KG1 (cell line): ENCODE results near the gene TACC2.

Source experiments
- DNase-seq: peaks from one replicate; lab custom pipeline; 2025; lab: John Stamatoyannopoulos, UW

The TACC2 gene

GRCh38 chr10:122143238-122143841 lies 154.4 kb downstream of the TACC2 start:
- DNase-seq, result no peak

GRCh38 chr10:122144199-122144598 lies 155.2 kb downstream of the TACC2 start:
- no peak for DNase-seq

GRCh38 chr10:122145113-122145512 lies 156.2 kb downstream of the TACC2 start:
- no peak for DNase-seq

GRCh38 chr10:122147663-122148062 lies 158.7 kb downstream of the TACC2 start:
- DNase-seq, result no peak

- no peak for DNase-seq
Observed at GRCh38 chr10:122148876-122149560, 160.1 kb downstream of the TACC2 start.

DNA sequence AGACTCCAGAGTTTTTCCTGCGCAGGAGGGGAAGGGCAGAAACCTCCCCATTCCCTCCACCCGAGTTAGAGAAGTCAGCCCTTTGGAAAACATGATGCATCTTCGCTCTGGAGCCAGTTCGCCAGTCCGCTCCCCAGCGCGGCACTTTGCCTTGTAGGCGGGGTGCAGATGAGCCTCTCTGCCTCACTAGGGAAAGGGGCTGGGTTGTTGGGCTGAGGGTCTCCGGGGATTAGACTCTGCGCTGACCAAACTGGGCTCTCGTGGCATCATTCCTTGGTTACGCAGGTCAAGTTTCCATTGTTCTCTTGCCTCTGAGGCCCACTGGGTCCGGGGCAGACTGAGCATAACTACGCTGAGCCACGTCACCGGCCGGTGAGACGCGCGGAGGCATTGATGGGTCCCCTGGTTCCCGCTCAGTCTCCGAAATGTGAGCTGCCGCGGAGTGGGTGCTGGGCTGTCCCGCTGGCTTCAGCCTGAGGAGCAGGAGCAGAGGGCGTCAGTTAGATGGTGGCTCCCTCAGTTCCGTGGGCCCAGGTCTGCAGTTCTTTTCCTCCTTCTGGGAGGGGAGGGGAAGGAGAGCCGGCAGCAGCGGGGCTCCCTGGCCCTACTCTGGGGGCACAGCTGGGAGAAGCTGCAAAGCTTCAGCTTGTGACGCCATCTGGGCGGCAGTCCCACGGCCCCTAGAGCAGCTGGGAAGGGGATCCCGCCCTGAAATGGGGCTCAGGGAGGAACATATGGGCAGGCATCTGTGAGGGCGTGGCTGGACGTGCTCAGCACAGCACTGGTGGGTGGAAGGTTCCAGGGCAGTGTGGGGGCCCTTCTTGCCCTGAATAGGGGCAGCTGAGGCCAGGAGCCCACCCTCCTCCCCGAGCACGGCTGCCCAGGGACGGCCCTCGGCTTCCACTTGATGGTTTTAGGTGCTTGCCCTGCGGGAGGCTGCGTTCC lies 160.9 kb downstream of the TACC2 start:
- no peak for DNase-seq

- no peak for DNase-seq
Observed at GRCh38 chr10:122151121-122151694, 162.2 kb downstream of the TACC2 start.

DNA sequence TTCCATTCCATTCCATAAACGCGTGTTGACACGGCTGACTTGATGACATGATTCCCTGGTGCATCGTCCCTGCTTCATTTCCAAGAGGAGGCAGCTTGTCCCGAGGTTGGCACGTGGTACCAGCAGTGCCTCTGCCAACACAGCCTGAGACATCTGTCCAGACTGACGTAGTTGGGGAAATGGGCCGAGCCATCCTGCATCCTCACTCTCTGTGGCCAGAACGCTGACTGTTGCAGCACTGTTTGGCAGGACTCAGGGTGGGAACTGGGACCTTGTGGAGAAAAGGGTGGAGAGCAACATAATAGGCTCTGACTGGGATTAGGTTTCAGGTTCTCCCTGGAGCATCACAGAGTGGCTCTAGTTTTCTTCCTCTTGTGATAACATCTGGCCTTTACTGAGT lies 163.6 kb downstream of the TACC2 start:
- DNase-seq, result no peak

GRCh38 chr10:122154031-122154544 lies 165.1 kb downstream of the TACC2 start:
- DNase-seq, result no peak

- DNase-seq, result no peak
Observed at GRCh38 chr10:122154545-122155366, 165.8 kb downstream of the TACC2 start.

DNA sequence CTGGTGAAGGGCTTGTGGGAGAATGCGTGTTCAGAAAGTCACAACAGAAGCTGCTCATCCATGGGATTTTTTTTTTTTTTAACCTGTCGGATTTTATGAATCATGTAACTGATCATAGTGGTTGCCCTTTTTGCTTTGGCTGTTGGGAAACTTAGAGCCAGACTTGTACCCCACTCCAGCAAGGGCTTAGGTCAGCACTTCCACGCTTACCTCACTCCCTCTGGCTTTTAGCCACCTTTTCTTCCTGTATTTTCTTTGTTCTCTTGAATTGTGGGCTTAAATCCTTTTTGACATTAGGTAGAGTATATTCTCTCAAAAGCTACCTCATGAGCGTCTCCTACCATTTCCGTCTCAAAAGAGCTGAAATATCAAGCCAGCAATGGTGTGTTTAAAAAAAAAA lies 168.5 kb downstream of the TACC2 start:
- DNase-seq, result no peak

DNA sequence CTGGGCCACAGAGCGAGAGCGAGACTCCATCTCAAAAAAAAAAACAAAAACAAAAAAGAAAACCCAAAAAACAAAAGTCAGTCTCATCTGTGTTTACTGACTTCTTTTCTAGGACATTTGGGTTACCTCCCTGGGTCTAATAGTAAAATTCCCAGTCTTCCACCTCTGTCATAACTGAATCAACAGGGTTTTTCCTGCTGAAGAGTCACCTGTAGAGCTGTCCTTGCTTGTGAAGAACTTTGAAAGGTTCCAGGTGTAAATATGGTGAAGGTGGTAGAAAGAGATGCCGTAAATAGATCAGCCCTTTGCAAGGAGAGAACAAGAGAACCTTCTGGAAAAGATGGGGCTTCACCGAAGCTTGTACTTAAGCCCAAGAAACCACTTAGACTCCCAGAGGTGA lies 169.4 kb downstream of the TACC2 start:
- DNase-seq, result no peak

DNA sequence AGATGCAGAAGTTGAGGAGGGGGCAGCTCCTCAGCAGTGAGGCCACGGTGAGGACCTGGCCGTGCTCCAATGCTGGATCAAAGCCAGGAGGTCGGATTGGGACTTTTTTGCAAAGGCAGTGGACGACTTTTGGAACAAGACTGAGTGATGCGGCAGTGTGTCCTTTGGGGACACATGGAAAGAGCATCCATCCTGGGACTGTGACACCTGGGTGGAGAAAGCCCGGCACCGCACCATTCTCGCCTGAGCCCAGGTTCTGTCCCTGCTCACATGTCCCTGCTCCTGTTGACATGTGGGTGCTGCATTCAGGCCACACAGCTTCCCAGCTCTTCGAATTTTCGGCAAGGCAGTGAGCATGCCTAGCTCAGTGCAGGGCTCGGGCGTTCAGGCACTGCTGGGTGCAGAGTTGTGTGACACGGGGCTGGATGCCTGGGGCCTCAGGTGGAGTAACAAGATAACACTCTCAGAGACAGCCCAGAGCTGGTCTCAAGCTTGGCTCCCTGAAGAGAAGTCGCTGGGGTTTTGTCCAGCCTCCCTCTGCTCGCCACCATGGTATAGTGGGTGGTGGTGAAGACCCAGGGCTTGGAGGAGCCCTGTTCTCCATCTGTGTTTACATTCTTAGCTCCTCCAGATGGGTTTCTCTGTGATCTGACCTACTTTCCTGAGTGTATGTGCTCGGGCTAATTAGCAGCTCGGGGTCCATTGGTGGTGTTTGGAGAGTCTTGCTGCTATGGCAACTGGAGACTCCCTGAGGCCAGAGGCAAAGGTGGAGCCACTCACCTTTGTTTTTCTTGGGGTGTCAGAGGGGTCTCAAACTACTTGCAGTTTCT lies 170.4 kb downstream of the TACC2 start:
- no peak for DNase-seq

DNA sequence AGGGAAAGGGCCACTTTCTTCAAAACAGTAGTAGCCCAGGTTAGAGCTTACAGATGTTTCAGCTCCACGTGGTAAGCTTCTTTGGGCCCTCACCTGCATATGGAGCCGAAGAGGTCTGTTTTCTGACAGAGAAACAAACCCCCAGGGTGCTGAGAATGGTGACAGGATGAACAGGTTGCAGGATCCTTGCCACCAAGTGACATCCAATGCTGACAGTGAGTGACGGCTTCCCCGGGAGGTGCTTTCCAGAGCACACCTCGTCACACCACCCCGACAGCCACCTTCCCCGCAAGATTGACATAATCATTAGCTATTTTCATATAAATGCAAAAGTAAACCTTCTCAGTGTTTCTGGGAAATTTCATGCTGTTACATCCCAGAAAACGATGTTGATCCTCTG lies 172.8 kb downstream of the TACC2 start:
- DNase-seq, result no peak

- no peak for DNase-seq
Observed at GRCh38 chr10:122162671-122163173, 173.8 kb downstream of the TACC2 start.

- no peak for DNase-seq
Observed at GRCh38 chr10:122163174-122164022, 174.4 kb downstream of the TACC2 start.

DNA sequence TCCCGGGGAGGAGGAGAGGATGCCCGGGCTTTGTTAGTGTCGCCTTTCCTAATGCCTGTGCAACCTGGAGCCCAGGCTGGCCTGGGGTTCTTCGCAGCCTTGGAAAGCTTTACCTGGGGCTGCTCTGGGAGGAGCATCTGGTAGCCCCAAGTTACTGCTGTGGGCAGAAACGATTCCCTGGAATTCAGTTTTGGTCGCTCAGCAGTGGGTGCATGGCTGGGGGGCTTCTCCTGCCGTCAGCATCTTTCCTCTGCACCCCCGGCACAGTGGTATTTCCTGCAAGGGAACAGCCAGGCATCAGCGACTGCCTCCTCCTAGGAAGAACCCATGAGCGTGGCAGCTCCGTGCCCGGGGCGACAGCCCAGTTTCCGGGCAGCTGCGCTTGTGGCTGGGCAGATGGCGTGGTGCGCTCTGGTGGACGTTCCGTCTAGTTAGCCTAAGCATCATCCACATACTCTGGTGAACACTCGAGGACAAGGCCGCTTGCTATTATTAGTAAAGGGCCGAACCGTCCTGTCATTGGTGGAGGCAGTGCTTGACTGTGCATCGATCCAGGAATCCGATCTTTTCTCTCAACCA lies 175.1 kb downstream of the TACC2 start:
- DNase-seq, result no peak

GRCh38 chr10:122164815-122165483 lies 176.0 kb downstream of the TACC2 start:
- no peak for DNase-seq
